Fibroblast of lung (primary cell): ENCODE data around the gene SEC16A. TPM values are rescaled to one million over a fixed set of nuclear protein-coding genes. Genes with fewer than 3 reads are reported as not detected.

Source experiments
- DNase-seq, 2 donors: peaks; one replicate each; pipeline versions ENCODE4 v3.0.0 to v3.0.0-alpha.2; 2010; ENCODE audit warnings: low read depth in 2 of 2
- H2AFZ ChIP-seq: 2 replicates; pipeline ENCODE4 v1.5.1; 2012; ENCODE audit warnings: low read length, control low read depth, inconsistent platforms
- H3K27ac ChIP-seq: 2 replicates; pipeline ENCODE4 v1.5.1; 2011; ENCODE audit warnings: low read length, control low read depth; ENCODE audit not compliant: insufficient read depth
- H3K27me3 ChIP-seq: 2 replicates; pipeline ENCODE4 v1.5.1; 2011; ENCODE audit warnings: mild to moderate bottlenecking, low read length; ENCODE audit not compliant: control insufficient read depth, insufficient read depth
- H3K36me3 ChIP-seq: 2 replicates; pipeline ENCODE4 v1.5.1; 2011; ENCODE audit warnings: low read length; ENCODE audit not compliant: control insufficient read depth, insufficient read depth
- H3K4me1 ChIP-seq: 2 replicates; pipeline ENCODE4 v1.5.1; 2011; ENCODE audit warnings: low read length; ENCODE audit not compliant: control insufficient read depth, insufficient read depth; ENCODE audit errors: extremely low read depth
- H3K4me2 ChIP-seq: 2 replicates; pipeline ENCODE4 v1.5.1; 2011; ENCODE audit warnings: low read length, control low read depth; ENCODE audit not compliant: insufficient read depth; ENCODE audit errors: extremely low read depth
- H3K4me3 ChIP-seq, 4 experiments: fragments of 200-600 bp in 1 of 4; sonication (generic) in 1 of 4; replicated peaks in 1 of 4; 2 replicates each; pipeline ENCODE4 v1.5.1; 2011 to 2016; ENCODE audit warnings: low read length in 4 of 4, low read depth in 3 of 4, mild to moderate bottlenecking in 3 of 4, control low read depth in 2 of 4, inconsistent platforms in 1 of 4, mixed read lengths in 1 of 4; ENCODE audit not compliant: insufficient read depth in 1 of 4; ENCODE audit errors: control extremely low read depth in 1 of 4
- H3K79me2 ChIP-seq: 2 replicates; pipeline ENCODE4 v1.5.1; 2012; ENCODE audit warnings: mild to moderate bottlenecking, low read length, inconsistent platforms; ENCODE audit not compliant: control insufficient read depth, insufficient read depth
- H3K9ac ChIP-seq: 2 replicates; pipeline ENCODE4 v1.5.1; 2011; ENCODE audit warnings: mild to moderate bottlenecking, low read length, control low read depth; ENCODE audit not compliant: insufficient read depth
- H3K9me3 ChIP-seq: 2 replicates; pipeline ENCODE4 v1.5.1; 2012; ENCODE audit warnings: low read depth, low read length; ENCODE audit not compliant: control insufficient read depth, insufficient read depth
- H4K20me1 ChIP-seq: 2 replicates; pipeline ENCODE4 v1.5.1; 2011; ENCODE audit warnings: low read length; ENCODE audit not compliant: control insufficient read depth, insufficient read depth; ENCODE audit errors: extremely low read depth
- EZH2 ChIP-seq: IDR thresholded peaks from 2 replicates; pipeline ENCODE4 v1.5.1; 2012; ENCODE audit warnings: low read length, control low read depth, mild to moderate bottlenecking; ENCODE audit errors: missing control alignments
- polyA plus RNA-seq, 2 donors: library from polyadenylated mRNA; depleted of rRNA in 1 of 2; stranded (reverse) in 1 of 2; unstranded in 1 of 2; fragments of >200 nt; gene quantifications; 2 replicates each; pipeline ENCODE4 v1.2.1, GENCODE V29; 2011 to 2012; ENCODE audit warnings: missing spikeins in 1 of 2
- total RNA-seq: library from RNA; depleted of rRNA; stranded (reverse); fragments of >200 nt; gene quantifications from 2 replicates; pipeline ENCODE4 v1.2.1, GENCODE V29; 2014
- TF ChIP-seq, protein P1 (sequence below), 2 donors: IDR thresholded peaks in 1 of 2; conservative IDR thresholded peaks in 1 of 2; 1 replicate in 1 of 2; 2 replicates in 1 of 2; pipeline ENCODE4 v1.5.1; 2011 to 2012; ENCODE audit warnings: low read length in 2 of 2, control low read depth in 1 of 2, inconsistent platforms in 1 of 2, low read depth in 1 of 2, mild to moderate bottlenecking in 1 of 2

SEC16A gene
- total and polyA plus RNA-seq, 2 donors (not counting 1 experiment from before 2014, with no cell fraction given) = 17.8 to 23.9 TPM

GRCh38 chr9:136459425-136459824 is 23.4 kb downstream of the SEC16A start:
- peaks cover 50% of the 10 kb centered on the region for H3K36me3 ChIP-seq
- no peak overlapping the region for H2AFZ ChIP-seq
- no peaks in the 10 kb centered on the region for H4K20me1 ChIP-seq
- H3K4me3 ChIP-seq = no peak overlapping the region
- no peaks in the 10 kb centered on the region for H3K9me3 ChIP-seq
- no peak for DNase-seq
- no peaks in the 10 kb centered on the region for H3K27me3 ChIP-seq
- H3K79me2 ChIP-seq = no peaks in the 10 kb centered on the region
- TF ChIP-seq EZH2 = no peak
- TF ChIP-seq, protein P1, sequence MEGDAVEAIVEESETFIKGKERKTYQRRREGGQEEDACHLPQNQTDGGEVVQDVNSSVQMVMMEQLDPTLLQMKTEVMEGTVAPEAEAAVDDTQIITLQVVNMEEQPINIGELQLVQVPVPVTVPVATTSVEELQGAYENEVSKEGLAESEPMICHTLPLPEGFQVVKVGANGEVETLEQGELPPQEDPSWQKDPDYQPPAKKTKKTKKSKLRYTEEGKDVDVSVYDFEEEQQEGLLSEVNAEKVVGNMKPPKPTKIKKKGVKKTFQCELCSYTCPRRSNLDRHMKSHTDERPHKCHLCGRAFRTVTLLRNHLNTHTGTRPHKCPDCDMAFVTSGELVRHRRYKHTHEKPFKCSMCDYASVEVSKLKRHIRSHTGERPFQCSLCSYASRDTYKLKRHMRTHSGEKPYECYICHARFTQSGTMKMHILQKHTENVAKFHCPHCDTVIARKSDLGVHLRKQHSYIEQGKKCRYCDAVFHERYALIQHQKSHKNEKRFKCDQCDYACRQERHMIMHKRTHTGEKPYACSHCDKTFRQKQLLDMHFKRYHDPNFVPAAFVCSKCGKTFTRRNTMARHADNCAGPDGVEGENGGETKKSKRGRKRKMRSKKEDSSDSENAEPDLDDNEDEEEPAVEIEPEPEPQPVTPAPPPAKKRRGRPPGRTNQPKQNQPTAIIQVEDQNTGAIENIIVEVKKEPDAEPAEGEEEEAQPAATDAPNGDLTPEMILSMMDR (conservative IDR thresholded peaks at IDR 0.05 in 1 of 2, IDR thresholded peaks at IDR 0.05 in 1 of 2; ENCODE audit: low read depth in 1 of 2, low read length in 2 of 2) = no peak
- H3K27ac ChIP-seq = no peak overlapping the region
- H3K9ac ChIP-seq = no peak overlapping the region
- H3K4me2 ChIP-seq = no peak overlapping the region
- H3K4me1 ChIP-seq = no peaks in the 10 kb centered on the region

- H3K9ac ChIP-seq = no peak overlapping the region
- no peaks in the 10 kb centered on the region for H4K20me1 ChIP-seq
- H3K27ac ChIP-seq = no peak overlapping the region
- no peak for DNase-seq
- H3K4me2 ChIP-seq = no peak overlapping the region
- no peak overlapping the region for H3K4me3 ChIP-seq
- peaks cover 47% of the 10 kb centered on the region for H3K36me3 ChIP-seq
- no peaks in the 10 kb centered on the region for H3K79me2 ChIP-seq
- H3K27me3 ChIP-seq = no peaks in the 10 kb centered on the region
- TF ChIP-seq, protein P1 (conservative IDR thresholded peaks at IDR 0.05 in 1 of 2, IDR thresholded peaks at IDR 0.05 in 1 of 2; ENCODE audit: low read depth in 1 of 2, low read length in 2 of 2) = no peak
- TF ChIP-seq EZH2 = no peak
- no peaks in the 10 kb centered on the region for H3K4me1 ChIP-seq
- H3K9me3 ChIP-seq = no peaks in the 10 kb centered on the region
- H2AFZ ChIP-seq = no peak overlapping the region
Measured at GRCh38 chr9:136457326-136457725, 25.5 kb downstream of the SEC16A start.

DNA sequence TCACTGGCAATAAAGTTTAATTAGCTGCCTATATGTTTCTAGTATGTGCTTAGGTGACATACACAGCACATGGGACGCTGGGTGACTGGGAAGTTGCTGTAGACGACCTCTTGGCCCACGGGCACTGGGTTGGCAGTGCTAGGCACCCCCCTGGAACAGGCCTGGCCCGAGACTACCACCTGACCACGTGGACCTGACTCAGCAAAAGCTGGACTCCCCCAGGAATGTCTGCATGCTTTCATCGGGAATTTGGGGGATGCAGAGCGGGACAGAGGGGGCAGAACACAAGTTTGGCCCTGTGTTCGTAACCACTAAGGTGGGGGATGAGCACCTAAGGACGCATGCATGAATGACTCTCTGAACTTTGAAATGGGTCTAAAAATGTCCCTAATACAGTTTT is 26.6 kb downstream of the SEC16A start:
- peaks cover 48% of the 10 kb centered on the region for H3K36me3 ChIP-seq
- no peak overlapping the region for H3K9ac ChIP-seq
- H3K79me2 ChIP-seq = no peaks in the 10 kb centered on the region
- no peaks in the 10 kb centered on the region for H3K9me3 ChIP-seq
- DNase-seq = no peak
- H3K27me3 ChIP-seq = no peaks in the 10 kb centered on the region
- no peak overlapping the region for H3K4me2 ChIP-seq
- no peak overlapping the region for H3K4me3 ChIP-seq
- H2AFZ ChIP-seq = no peak overlapping the region
- TF ChIP-seq EZH2 = no peak
- TF ChIP-seq, protein P1 (conservative IDR thresholded peaks at IDR 0.05 in 1 of 2, IDR thresholded peaks at IDR 0.05 in 1 of 2; ENCODE audit: low read depth in 1 of 2, low read length in 2 of 2) = no peak
- H3K27ac ChIP-seq = no peak overlapping the region
- H3K4me1 ChIP-seq = no peaks in the 10 kb centered on the region
- H4K20me1 ChIP-seq = no peaks in the 10 kb centered on the region
